ENCODE measurements around the gene PRPF40A.

DNA sequence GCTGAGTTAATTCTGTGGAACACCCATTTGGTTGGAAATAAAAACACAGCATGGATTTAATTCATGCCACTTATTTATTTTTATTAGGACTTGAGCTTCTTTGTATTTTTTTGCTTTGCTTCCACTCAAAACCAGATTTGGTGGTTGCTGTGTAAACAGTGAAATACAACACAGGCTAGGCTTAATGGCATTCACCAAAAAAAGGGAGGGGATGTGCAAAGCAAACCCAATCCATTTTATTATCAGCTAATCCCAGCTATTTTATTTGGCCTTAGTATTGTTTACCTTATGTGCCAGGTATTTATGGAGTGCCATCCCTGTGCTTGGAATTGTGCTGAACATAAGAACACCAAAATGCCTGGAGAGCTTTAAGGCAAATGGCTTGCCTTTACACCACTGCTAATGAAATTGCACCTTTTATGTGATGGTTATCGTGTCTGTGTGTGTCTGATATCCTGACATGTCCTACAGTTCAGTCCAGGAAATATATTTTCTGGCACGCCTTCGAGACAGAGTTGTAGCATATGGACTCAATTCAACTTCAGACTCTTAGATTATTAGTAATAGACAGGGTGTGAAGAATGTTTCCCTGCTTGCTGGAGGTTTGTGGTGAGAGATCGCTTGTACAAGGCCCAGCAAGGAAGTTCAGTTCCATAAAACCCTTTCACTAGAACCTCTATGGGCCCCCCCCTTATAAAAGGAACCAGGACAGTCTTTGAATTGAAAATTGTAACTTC, 99.6 kb downstream of the PRPF40A start:
- TF ChIP-seq, protein P1, sequence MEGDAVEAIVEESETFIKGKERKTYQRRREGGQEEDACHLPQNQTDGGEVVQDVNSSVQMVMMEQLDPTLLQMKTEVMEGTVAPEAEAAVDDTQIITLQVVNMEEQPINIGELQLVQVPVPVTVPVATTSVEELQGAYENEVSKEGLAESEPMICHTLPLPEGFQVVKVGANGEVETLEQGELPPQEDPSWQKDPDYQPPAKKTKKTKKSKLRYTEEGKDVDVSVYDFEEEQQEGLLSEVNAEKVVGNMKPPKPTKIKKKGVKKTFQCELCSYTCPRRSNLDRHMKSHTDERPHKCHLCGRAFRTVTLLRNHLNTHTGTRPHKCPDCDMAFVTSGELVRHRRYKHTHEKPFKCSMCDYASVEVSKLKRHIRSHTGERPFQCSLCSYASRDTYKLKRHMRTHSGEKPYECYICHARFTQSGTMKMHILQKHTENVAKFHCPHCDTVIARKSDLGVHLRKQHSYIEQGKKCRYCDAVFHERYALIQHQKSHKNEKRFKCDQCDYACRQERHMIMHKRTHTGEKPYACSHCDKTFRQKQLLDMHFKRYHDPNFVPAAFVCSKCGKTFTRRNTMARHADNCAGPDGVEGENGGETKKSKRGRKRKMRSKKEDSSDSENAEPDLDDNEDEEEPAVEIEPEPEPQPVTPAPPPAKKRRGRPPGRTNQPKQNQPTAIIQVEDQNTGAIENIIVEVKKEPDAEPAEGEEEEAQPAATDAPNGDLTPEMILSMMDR (IDR thresholded peaks at IDR 0.05; ENCODE audit: low read length), result no peak
- no peak for TF ChIP-seq EZH2 (IDR thresholded peaks at IDR 0.05; ENCODE audit: borderline replicate concordance, low read length)
